Natural killer cell (primary cell): ENCODE results near the gene SLX4. TPM values are rescaled to one million over a fixed set of nuclear protein-coding genes. Genes with fewer than 3 reads are reported as not detected.

Source experiments
- ATAC-seq, 3 donors: fragments of 150-1000 bp in 2 of 3; fragments of 200-7000 bp in 1 of 3; cut with Tn5 transposase; 1 replicate in 1 of 3; 2 replicates in 2 of 3; pipeline ENCODE4 v1.10.0; 2021; ENCODE audit warnings: mild to moderate bottlenecking in 2 of 3, moderate library complexity in 2 of 3
- DNase-seq, 2 donors: peaks; one replicate each; pipeline versions ENCODE4 v3.0.0 to v3.0.0-alpha.2; 2013 to 2021; ENCODE audit warnings: mixed read lengths in 1 of 2
- H3K27ac ChIP-seq: one replicate; pipeline ENCODE4 v1.5.1; 2013; ENCODE audit warnings: mild to moderate bottlenecking, low read length
- H3K27me3 ChIP-seq: one replicate; pipeline ENCODE4 v1.6.1; 2013; ENCODE audit warnings: low read length; ENCODE audit not compliant: control insufficient read depth, insufficient read depth
- H3K36me3 ChIP-seq: one replicate; pipeline ENCODE4 v1.6.1; 2013; ENCODE audit warnings: low read length; ENCODE audit not compliant: control insufficient read depth, insufficient read depth
- H3K4me1 ChIP-seq: one replicate; pipeline ENCODE4 v1.6.1; 2013; ENCODE audit warnings: low read length; ENCODE audit not compliant: control insufficient read depth, insufficient read depth
- H3K4me3 ChIP-seq: one replicate; pipeline ENCODE4 v1.5.1; 2013; ENCODE audit warnings: low read length
- H3K9me3 ChIP-seq: one replicate; pipeline ENCODE4 v1.6.1; 2013; ENCODE audit warnings: low read length; ENCODE audit not compliant: control insufficient read depth, insufficient read depth
- H3K27ac Mint-ChIP-seq, 2 donors: one replicate each; pipeline ENCODE4 v1.8.0; 2022; ENCODE audit warnings: mild to moderate bottlenecking in 2 of 2, mixed read lengths in 2 of 2, moderate library complexity in 1 of 2
- H3K27me3 Mint-ChIP-seq, 2 donors: one replicate each; pipeline ENCODE4 v1.8.0; 2022; ENCODE audit warnings: low read depth in 2 of 2, mixed read lengths in 2 of 2
- H3K36me3 Mint-ChIP-seq: one replicate; pipeline ENCODE4 v1.8.0; 2022; ENCODE audit warnings: mixed read lengths
- H3K4me1 Mint-ChIP-seq, 2 donors: one replicate each; pipeline ENCODE4 v1.8.0; 2022; ENCODE audit warnings: mixed read lengths in 2 of 2
- H3K4me3 Mint-ChIP-seq: one replicate; pipeline ENCODE4 v1.8.0; 2022; ENCODE audit warnings: mild to moderate bottlenecking, moderate library complexity, mixed read lengths
- H3K9me3 Mint-ChIP-seq, 2 donors: one replicate each; pipeline ENCODE4 v1.8.0; 2022; ENCODE audit warnings: mixed read lengths in 2 of 2
- WGBS: methylation state at CpG from one replicate; pipeline ENCODE4 v1.1.7; 2013; ENCODE audit warnings: missing lambda C conversion rate; ENCODE audit not compliant: insufficient coverage; 5-methylcytosine and 5-hydroxymethylcytosine counted together
- intact Hi-C: fragments of 100-400 bp; cut with micrococcal nuclease; formaldehyde crosslinking; loops from one replicate; pipeline ENCODE4 v1.14.2; 2022
- total RNA-seq, 4 donors: library from RNA; stranded (reverse); fragments of 120-200 nt in 1 of 4; gene quantifications; one replicate each; pipeline versions ENCODE4 v1.2.3 to v1.2.4, GENCODE V29; 2013 to 2022
- TF ChIP-seq, protein P1 (sequence below): fragments of 200-600 bp; IDR thresholded peaks from one replicate; pipeline ENCODE4 v1.8.0; 2022; ENCODE audit warnings: antibody characterized with exemption

Gene SLX4
- total RNA-seq, 3 donors from 2014 or later (not counting 1 experiment from before 2014, with no cell fraction given), result 13.5 to 18.6 (median 15.5) TPM

DNA sequence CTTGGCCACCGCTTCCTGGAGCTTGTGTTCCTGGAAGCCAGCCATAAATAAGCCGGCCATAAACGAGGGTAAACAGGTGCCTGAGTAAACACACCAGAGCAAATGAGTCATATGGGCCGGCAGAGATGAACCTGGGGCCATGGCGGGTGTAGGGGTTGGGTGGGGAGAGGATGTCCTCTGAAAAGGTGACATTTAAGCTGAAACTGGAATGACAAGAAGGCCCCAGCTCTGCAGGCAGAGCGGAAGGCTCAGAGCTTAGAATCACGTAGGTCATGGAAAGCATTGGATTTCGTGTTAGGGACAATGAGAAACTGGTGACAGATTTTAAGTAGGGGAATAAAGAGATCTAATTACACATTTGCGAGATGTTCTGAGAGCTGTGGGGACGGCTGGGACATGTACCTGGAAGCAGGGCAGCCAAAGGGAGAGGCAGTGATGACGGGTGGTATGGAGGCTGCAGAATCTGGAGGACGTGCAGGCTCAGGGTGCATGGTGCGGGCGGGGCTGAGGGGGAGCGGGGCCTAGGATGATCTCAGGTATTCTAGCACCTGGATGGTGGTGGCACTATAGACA is 35.0 kb upstream of the SLX4 start:
- H3K27me3 ChIP-seq, result no peaks in the 10 kb centered on the region
- no peak for DNase-seq
- H3K36me3 ChIP-seq, result peaks cover 23% of the 10 kb centered on the region
- Mint-ChIP-seq H3K4me3 (no peak overlapping the region), H3K27me3 (no peaks in the 10 kb centered on the region), H3K4me1 (no peaks in the 10 kb centered on the region), H3K36me3 (no peaks in the 10 kb centered on the region), H3K9me3 (no peaks in the 10 kb centered on the region), H3K27ac (peak overlapping the region in 1 of 2 donors; percentile 35)
- 90% methylated on average over 15 of the region's 15 CpGs for WGBS
- TF ChIP-seq, protein P1, sequence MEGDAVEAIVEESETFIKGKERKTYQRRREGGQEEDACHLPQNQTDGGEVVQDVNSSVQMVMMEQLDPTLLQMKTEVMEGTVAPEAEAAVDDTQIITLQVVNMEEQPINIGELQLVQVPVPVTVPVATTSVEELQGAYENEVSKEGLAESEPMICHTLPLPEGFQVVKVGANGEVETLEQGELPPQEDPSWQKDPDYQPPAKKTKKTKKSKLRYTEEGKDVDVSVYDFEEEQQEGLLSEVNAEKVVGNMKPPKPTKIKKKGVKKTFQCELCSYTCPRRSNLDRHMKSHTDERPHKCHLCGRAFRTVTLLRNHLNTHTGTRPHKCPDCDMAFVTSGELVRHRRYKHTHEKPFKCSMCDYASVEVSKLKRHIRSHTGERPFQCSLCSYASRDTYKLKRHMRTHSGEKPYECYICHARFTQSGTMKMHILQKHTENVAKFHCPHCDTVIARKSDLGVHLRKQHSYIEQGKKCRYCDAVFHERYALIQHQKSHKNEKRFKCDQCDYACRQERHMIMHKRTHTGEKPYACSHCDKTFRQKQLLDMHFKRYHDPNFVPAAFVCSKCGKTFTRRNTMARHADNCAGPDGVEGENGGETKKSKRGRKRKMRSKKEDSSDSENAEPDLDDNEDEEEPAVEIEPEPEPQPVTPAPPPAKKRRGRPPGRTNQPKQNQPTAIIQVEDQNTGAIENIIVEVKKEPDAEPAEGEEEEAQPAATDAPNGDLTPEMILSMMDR, result no peak
- no peaks in the 10 kb centered on the region for H3K9me3 ChIP-seq
- ATAC-seq, result no peak
- H3K27ac ChIP-seq, result no peak overlapping the region
- H3K4me1 ChIP-seq, result no peaks in the 10 kb centered on the region
- intact Hi-C loops, result no loop called here
- H3K4me3 ChIP-seq, result no peak overlapping the region

DNA sequence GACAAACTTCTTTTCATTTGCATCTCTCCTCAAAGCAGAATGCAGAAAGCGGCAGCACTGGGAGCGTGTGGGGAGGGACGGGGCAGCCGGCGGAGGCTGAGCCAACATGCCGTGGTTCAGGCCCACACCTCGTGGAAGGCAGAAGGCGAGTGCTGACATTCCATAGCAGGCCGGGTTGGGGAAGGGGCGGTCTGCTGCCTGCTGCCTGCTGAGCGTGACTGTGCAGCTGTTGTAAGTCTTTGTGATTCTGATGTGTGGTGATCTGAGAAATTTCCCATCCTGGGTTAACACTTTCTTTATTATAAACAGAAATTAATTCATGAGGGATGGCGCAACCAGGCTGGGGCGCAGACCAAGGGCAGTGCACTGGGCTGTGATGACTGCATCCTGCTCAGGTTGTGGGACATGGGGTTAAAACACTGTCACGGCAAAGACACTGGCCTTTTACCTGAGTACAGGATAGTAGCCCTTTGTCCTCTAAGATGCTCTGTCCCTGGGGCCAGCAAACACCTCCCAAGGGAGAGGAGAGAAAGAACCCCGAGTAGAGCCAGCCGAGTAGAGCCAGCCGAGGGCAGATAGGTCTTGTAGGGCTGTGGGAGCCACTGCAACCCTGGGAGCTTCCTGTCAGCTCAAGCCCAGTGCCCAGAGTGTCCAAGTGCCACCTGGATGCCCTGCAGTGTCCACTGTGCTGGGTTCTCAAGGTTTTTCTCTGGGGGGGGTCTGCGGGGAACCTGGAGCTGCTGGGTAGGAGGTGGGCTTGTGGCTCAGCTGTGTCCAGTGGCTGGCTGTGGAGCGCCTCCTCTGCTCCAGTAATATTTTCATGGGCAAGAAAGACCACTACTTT is 34.3 kb upstream of the SLX4 start:
- H3K4me1 ChIP-seq, result no peaks in the 10 kb centered on the region
- TF ChIP-seq, protein P1, result no peak
- Mint-ChIP-seq H3K36me3 (no peaks in the 10 kb centered on the region), H3K4me1 (no peaks in the 10 kb centered on the region), H3K27ac (peak overlapping the region in 1 of 2 donors; percentile 35), H3K4me3 (no peak overlapping the region), H3K27me3 (no peaks in the 10 kb centered on the region), H3K9me3 (no peaks in the 10 kb centered on the region)
- H3K27ac ChIP-seq, result no peak overlapping the region
- ATAC-seq, result no peak
- intact Hi-C loops, result no loop called here
- H3K9me3 ChIP-seq, result no peaks in the 10 kb centered on the region
- H3K4me3 ChIP-seq, result no peak overlapping the region
- 94% methylated on average over 18 of the region's 19 CpGs for WGBS
- H3K36me3 ChIP-seq, result peaks cover 30% of the 10 kb centered on the region
- no peaks in the 10 kb centered on the region for H3K27me3 ChIP-seq
- DNase-seq, result no peak

DNA sequence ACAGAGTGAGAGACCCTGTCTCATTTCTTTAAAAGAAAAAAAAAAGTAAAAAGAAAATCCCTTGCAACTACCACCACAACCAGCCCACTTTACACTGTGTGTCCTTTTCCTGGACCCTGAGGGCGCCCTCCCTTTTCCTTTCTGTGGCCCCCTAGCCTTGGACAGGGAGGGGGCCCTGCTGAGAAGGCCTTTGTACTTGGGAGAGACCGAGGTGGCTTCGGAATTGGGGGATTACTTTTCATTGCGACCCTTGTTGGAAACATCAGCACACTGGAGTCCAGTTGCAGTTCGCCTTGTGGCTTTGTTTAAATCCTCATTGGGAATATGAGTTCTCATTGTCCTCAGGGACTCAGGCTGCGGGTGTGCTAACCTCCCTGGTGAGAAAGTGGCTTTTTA is 33.7 kb upstream of the SLX4 start:
- WGBS, result 83% methylated on average over 5 of the region's 6 CpGs
- H3K27me3 Mint-ChIP-seq, result no peaks in the 10 kb centered on the region
- H3K36me3 Mint-ChIP-seq, result no peaks in the 10 kb centered on the region
- ATAC-seq, result no peak
- Histone ChIP-seq H3K27ac (no peak overlapping the region), H3K4me3 (no peak overlapping the region), H3K9me3 (no peaks in the 10 kb centered on the region), H3K36me3 (peaks cover 35% of the 10 kb centered on the region), H3K27me3 (no peaks in the 10 kb centered on the region), H3K4me1 (no peaks in the 10 kb centered on the region)
- peaks cover 5 to 6% of the 10 kb centered on the region in 2 donors for H3K4me1 Mint-ChIP-seq
- H3K27ac Mint-ChIP-seq, result no peak overlapping the region
- DNase-seq, result no peak
- no peaks in the 10 kb centered on the region for H3K9me3 Mint-ChIP-seq
- H3K4me3 Mint-ChIP-seq, result no peak overlapping the region
- TF ChIP-seq, protein P1, result no peak
- intact Hi-C loops, result no loop called here
